H1 (cell line): ENCODE results near the gene AMZ1. TPM values are rescaled to one million over a fixed set of nuclear protein-coding genes. Genes with fewer than 3 reads are reported as not detected.

Experiments
- CTCF ChIA-PET: fragments of 300-600 bp; sonication (Branson Sonifier 250); formaldehyde crosslinking; loops from one replicate; lab custom pipeline; 2021; ENCODE audit not compliant: partially characterized antibody; lab: Charles Lee
- POLR2A ChIA-PET: fragments of 300-600 bp; sonication (Branson Sonifier 250); formaldehyde crosslinking; loops from one replicate; lab custom pipeline; 2021; ENCODE audit warnings: inconsistent platforms; ENCODE audit not compliant: partially characterized antibody; lab: Charles Lee
- DNase-seq, 2 experiments: peaks; one replicate each; pipeline versions ENCODE4 v3.0.0 to v3.0.0-alpha.2; 2010 to 2022; ENCODE audit warnings: low spot score in 2 of 2, low read depth in 1 of 2, mixed read lengths in 1 of 2
- FAIRE-seq: peaks from 2 replicates; lab custom pipeline; 2011; peaks lifted over from hg19 to GRCh38; lab: Jason Lieb, UNC
- H2AFZ ChIP-seq: 2 replicates; pipeline ENCODE4 v1.8.1; 2012; ENCODE audit warnings: low read length, inconsistent platforms
- H2AK5ac ChIP-seq: 2 replicates; pipeline ENCODE4 v1.6.1; 2013; ENCODE audit warnings: low read depth, low read length
- H2BK120ac ChIP-seq: replicated peaks from 2 replicates; pipeline ENCODE3; 2013; ENCODE audit warnings: low read depth, low read length, inconsistent platforms
- H2BK12ac ChIP-seq: 2 replicates; pipeline ENCODE4 v1.6.1; 2013; ENCODE audit warnings: low read depth, low read length
- H2BK15ac ChIP-seq: 2 replicates; pipeline ENCODE4 v1.6.1; 2013; ENCODE audit warnings: low read length
- H2BK20ac ChIP-seq: 2 replicates; pipeline ENCODE4 v1.6.1; 2013; ENCODE audit warnings: low read length
- H2BK5ac ChIP-seq: 2 replicates; pipeline ENCODE4 v1.6.1; 2013; ENCODE audit warnings: low read depth, low read length
- H3K14ac ChIP-seq: 2 replicates; pipeline ENCODE4 v1.6.1; 2013; ENCODE audit warnings: inconsistent platforms; ENCODE audit not compliant: insufficient read length
- H3K18ac ChIP-seq: 2 replicates; pipeline ENCODE4 v1.6.1; 2013; ENCODE audit warnings: low read length; ENCODE audit errors: extremely low read depth
- H3K23ac ChIP-seq: 2 replicates; pipeline ENCODE4 v1.6.1; 2013; ENCODE audit warnings: inconsistent platforms; ENCODE audit not compliant: insufficient read length
- H3K23me2 ChIP-seq: 2 replicates; pipeline ENCODE4 v1.6.1; 2013; ENCODE audit warnings: low read depth, low read length
- H3K27ac ChIP-seq: 2 replicates; pipeline ENCODE4 v1.6.1; 2011; ENCODE audit warnings: low read depth, low read length, inconsistent platforms
- H3K27me3 ChIP-seq, 4 experiments: replicated peaks in 1 of 4; 1 replicate in 1 of 4; 2 replicates in 3 of 4; pipeline versions ENCODE4 v1.6.1 to v1.8.1; 2011 to 2013; ENCODE audit warnings: low read length in 3 of 4, mild to moderate bottlenecking in 3 of 4, inconsistent platforms in 2 of 4, mixed read lengths in 2 of 4, moderate library complexity in 1 of 4; ENCODE audit not compliant: control insufficient read depth in 3 of 4, insufficient read depth in 3 of 4; ENCODE audit errors: extremely low read depth in 1 of 4
- H3K36me3 ChIP-seq, 4 experiments: 2 replicates each; pipeline versions ENCODE4 v1.6.1 to v1.8.1; 2011 to 2013; ENCODE audit warnings: mild to moderate bottlenecking in 4 of 4, low read length in 3 of 4, moderate library complexity in 2 of 4, control low read depth in 1 of 4, inconsistent platforms in 1 of 4; ENCODE audit not compliant: insufficient read depth in 4 of 4, control insufficient read depth in 2 of 4
- H3K4ac ChIP-seq: replicated peaks from 2 replicates; pipeline ENCODE3; 2013; ENCODE audit warnings: low read length, low read depth, mixed read lengths, inconsistent platforms; ENCODE audit not compliant: insufficient read length
- H3K4me1 ChIP-seq, 4 experiments: replicated peaks in 1 of 4; 1 replicate in 1 of 4; 2 replicates in 3 of 4; pipeline versions ENCODE4 v1.6.1 to v1.8.1; 2011 to 2013; ENCODE audit warnings: low read length in 3 of 4, inconsistent platforms in 2 of 4, mixed read lengths in 1 of 4; ENCODE audit not compliant: insufficient read depth in 4 of 4, control insufficient read depth in 3 of 4
- H3K4me2 ChIP-seq, 2 experiments: 2 replicates each; pipeline versions ENCODE4 v1.6.1 to v1.8.1; 2011 to 2013; ENCODE audit warnings: low read depth in 2 of 2, low read length in 2 of 2, control low read depth in 1 of 2, inconsistent platforms in 1 of 2, mild to moderate bottlenecking in 1 of 2; ENCODE audit not compliant: insufficient read depth in 1 of 2
- H3K4me3 ChIP-seq, 4 experiments: fragments of 200-600, 300-600 bp in 1 of 4; sonication (generic), shearing (Covaris generic), sonication (Bioruptor Twin) in 1 of 4; 2 replicates each; pipeline versions ENCODE4 v1.5.1 to v1.8.1; 2011 to 2016; ENCODE audit warnings: low read length in 4 of 4, low read depth in 3 of 4, control low read depth in 2 of 4, inconsistent platforms in 2 of 4, mild to moderate bottlenecking in 2 of 4, mixed read lengths in 1 of 4, moderate library complexity in 1 of 4; ENCODE audit not compliant: insufficient read depth in 2 of 4; ENCODE audit errors: extremely low read depth in 1 of 4
- H3K56ac ChIP-seq: replicated peaks from 2 replicates; pipeline ENCODE3; 2013; ENCODE audit warnings: low read depth, mild to moderate bottlenecking, mixed read lengths, low read length, inconsistent platforms; ENCODE audit not compliant: insufficient read length
- H3K79me1 ChIP-seq: 2 replicates; pipeline ENCODE4 v1.6.1; 2013; ENCODE audit warnings: low read depth, low read length, control low read depth
- H3K79me2 ChIP-seq, 2 experiments: 2 replicates each; pipeline versions ENCODE4 v1.6.1 to v1.8.1; 2012 to 2013; ENCODE audit warnings: low read length in 2 of 2, mild to moderate bottlenecking in 2 of 2, inconsistent platforms in 1 of 2; ENCODE audit not compliant: insufficient read depth in 2 of 2, control insufficient read depth in 1 of 2
- H3K9ac ChIP-seq, 4 experiments: replicated peaks in 1 of 4; 1 replicate in 1 of 4; 2 replicates in 3 of 4; pipeline versions ENCODE4 v1.6.1 to v1.8.1; 2011 to 2013; ENCODE audit warnings: low read depth in 3 of 4, low read length in 3 of 4, control low read depth in 2 of 4, mild to moderate bottlenecking in 2 of 4, moderate library complexity in 2 of 4, inconsistent platforms in 1 of 4; ENCODE audit errors: extremely low read depth in 1 of 4
- H3K9me3 ChIP-seq, 2 experiments: 2 replicates each; pipeline versions ENCODE4 v1.6.1 to v1.8.1; 2012 to 2013; ENCODE audit warnings: mild to moderate bottlenecking in 2 of 2, moderate library complexity in 2 of 2, control low read depth in 1 of 2, inconsistent platforms in 1 of 2, low read depth in 1 of 2, low read length in 1 of 2, mixed read lengths in 1 of 2; ENCODE audit not compliant: insufficient read depth in 2 of 2
- H4K20me1 ChIP-seq, 2 experiments: replicated peaks in 1 of 2; 2 replicates each; pipeline versions ENCODE3 to v1.8.1; 2011 to 2013; ENCODE audit warnings: inconsistent platforms in 2 of 2, low read length in 2 of 2, mild to moderate bottlenecking in 1 of 2; ENCODE audit not compliant: insufficient read depth in 2 of 2, control insufficient read depth in 1 of 2
- H4K5ac ChIP-seq: 2 replicates; pipeline ENCODE4 v1.6.1; 2013; ENCODE audit warnings: low read length, low read depth, mixed read lengths, inconsistent platforms; ENCODE audit not compliant: insufficient read length
- H4K8ac ChIP-seq: 2 replicates; pipeline ENCODE4 v1.8.0; 2013; ENCODE audit warnings: mild to moderate bottlenecking, moderate library complexity, low read length, inconsistent platforms; ENCODE audit not compliant: insufficient read depth; ENCODE audit errors: extremely low read depth
- H4K91ac ChIP-seq: replicated peaks from 2 replicates; pipeline ENCODE3; 2013; ENCODE audit warnings: low read length, mixed read lengths, inconsistent platforms; ENCODE audit not compliant: insufficient read length
- BACH1 ChIP-seq: IDR thresholded peaks from 2 replicates; pipeline ENCODE4 v1.6.1; 2012; ENCODE audit warnings: low read length, improper control_type of control experiment
- CBX8 ChIP-seq: fragments of 300-800, 300-1000 bp; sonication (generic); IDR thresholded peaks from 2 replicates; pipeline ENCODE4 v1.7.1; 2016; ENCODE audit warnings: low read depth, low read length, borderline replicate concordance
- CEBPB ChIP-seq: IDR thresholded peaks from 2 replicates; pipeline ENCODE4 v1.6.1; 2012; ENCODE audit warnings: low read depth, low read length
- EP300 ChIP-seq, 2 experiments: IDR thresholded peaks; 1 replicate in 1 of 2; 2 replicates in 1 of 2; pipeline ENCODE4 v1.6.1; 2011 to 2012; ENCODE audit warnings: low read depth in 2 of 2, low read length in 2 of 2, mild to moderate bottlenecking in 2 of 2, borderline replicate concordance in 1 of 2, inconsistent platforms in 1 of 2, moderate library complexity in 1 of 2
- HDAC2 ChIP-seq, 2 experiments: fragments of 300-600 bp in 1 of 2; sonication (generic) in 1 of 2; IDR thresholded peaks; 2 replicates each; pipeline ENCODE4 v1.6.1; 2011 to 2012; ENCODE audit warnings: low read depth in 2 of 2, low read length in 2 of 2, mild to moderate bottlenecking in 2 of 2, moderate library complexity in 2 of 2, borderline replicate concordance in 1 of 2, inconsistent platforms in 1 of 2
- POLR2AphosphoS5 ChIP-seq: IDR thresholded peaks from 2 replicates; pipeline ENCODE4 v1.6.1; 2011; ENCODE audit warnings: low read depth, low read length
- POU5F1 ChIP-seq: IDR thresholded peaks from 2 replicates; pipeline ENCODE4 v1.6.1; 2011; ENCODE audit warnings: low read depth, mild to moderate bottlenecking, low read length, moderate library complexity
- RAD21 ChIP-seq, 2 experiments: IDR thresholded peaks in 1 of 2; conservative IDR thresholded peaks in 1 of 2; 2 replicates each; pipeline ENCODE4 v1.6.1; 2011; ENCODE audit warnings: low read depth in 2 of 2, low read length in 2 of 2, improper control_type of control experiment in 1 of 2, inconsistent platforms in 1 of 2, mild to moderate bottlenecking in 1 of 2, moderate library complexity in 1 of 2
- RBBP5 ChIP-seq: IDR thresholded peaks from 2 replicates; pipeline ENCODE4 v1.7.1; 2012; ENCODE audit warnings: low read depth, mild to moderate bottlenecking, inconsistent platforms, low read length, moderate library complexity, borderline replicate concordance
- RFX5 ChIP-seq: IDR thresholded peaks from 2 replicates; pipeline ENCODE4 v1.6.1; 2011; ENCODE audit warnings: low read depth, low read length, improper control_type of control experiment, borderline replicate concordance
- SIX5 ChIP-seq: IDR thresholded peaks from 2 replicates; pipeline ENCODE4 v1.6.1; 2011; ENCODE audit warnings: mild to moderate bottlenecking, low read depth, low read length
- TEAD4 ChIP-seq: IDR thresholded peaks from 2 replicates; pipeline ENCODE4 v1.6.1; 2012; ENCODE audit warnings: low read depth, low read length, inconsistent platforms, mixed read lengths
- YY1 ChIP-seq: IDR thresholded peaks from 2 replicates; pipeline ENCODE4 v1.6.1; 2011; ENCODE audit warnings: low read depth, mild to moderate bottlenecking, low read length
- WGBS, 2 experiments: shearing (Covaris generic) in 1 of 2; methylation state at CpG; one replicate each; pipeline versions ENCODE4 v1.1.6 to v1.1.7; 2013 to 2015; ENCODE audit warnings: low lambda C conversion rate in 2 of 2, mixed read lengths in 2 of 2, inconsistent platforms in 1 of 2, low coverage in 1 of 2, missing lambda C conversion rate in 1 of 2; ENCODE audit not compliant: insufficient replicate concordance in 2 of 2, insufficient coverage in 1 of 2, insufficient read length in 1 of 2; ENCODE audit errors: extremely low coverage in 1 of 2, missing lambda C conversion rate in 1 of 2; 5-methylcytosine and 5-hydroxymethylcytosine counted together
- polyA plus RNA-seq, 7 experiments: library from polyadenylated mRNA; depleted of rRNA in 3 of 7; stranded (reverse) in 5 of 7; unstranded in 2 of 7; fragments of >200 nt in 5 of 7; fragments of 200-250 nt in 2 of 7; gene quantifications; 1 replicate in 5 of 7; 2 replicates in 1 of 7; 4 replicates in 1 of 7; pipeline versions ENCODE4 v1.2.1 to v1.2.3, GENCODE V29; 2011 to 2013; ENCODE audit warnings: missing spikeins in 2 of 7, mixed read lengths in 2 of 7
- total RNA-seq: library from RNA; stranded (reverse); fragmentation: NEBNext Ultra II Directional; extraction: Animal tissue kit (Norgen Biotek cat#: 25700); gene quantifications from 2 replicates; pipeline ENCODE4 v1.2.1, GENCODE V29; 2021

The AMZ1 gene
- total and polyA plus RNA-seq, 2 of the 8 experiments (the other 6 are each of a cell fraction or from before 2014, with no cell fraction given), result 0.59 to 1.4 TPM

- Histone ChIP-seq H3K79me2 (no peaks in the 10 kb centered on the region), H3K9ac (no peak overlapping the region), H3K23ac (no peak overlapping the region), H3K79me1 (no peaks in the 10 kb centered on the region), H4K91ac (no peak overlapping the region), H3K23me2 (no peaks in the 10 kb centered on the region), H3K14ac (no peak overlapping the region), H2AFZ (no peak overlapping the region), H2BK12ac (no peak overlapping the region), H3K18ac (no peak overlapping the region), H2BK15ac (no peak overlapping the region), H3K4me2 (no peak overlapping the region), H3K4ac (no peak overlapping the region), H3K4me3 (no peak overlapping the region), H3K9me3 (peaks cover 0 to 4% of the 10 kb centered on the region in 2 experiments; a peak in 2 of 4 replicates), H3K36me3 (peaks cover 0 to 11% (median 1%) of the 10 kb centered on the region in 4 experiments; a peak in 3 of 8 replicates), H3K27ac (no peak overlapping the region), H2BK5ac (no peak overlapping the region), H3K4me1 (peaks cover 0 to 4% (median under 1%) of the 10 kb centered on the region in 4 experiments; a peak in 2 of 7 replicates), H4K20me1 (peaks cover 0 to 5% of the 10 kb centered on the region in 2 experiments), H2AK5ac (no peak overlapping the region), H3K56ac (no peak overlapping the region), H2BK20ac (no peak overlapping the region), H4K5ac (no peak overlapping the region), H4K8ac (no peak overlapping the region), H3K27me3 (peaks cover 0 to 7% (median 0%) of the 10 kb centered on the region in 4 experiments; a peak in 2 of 7 replicates), H2BK120ac (no peak overlapping the region)
- DNase-seq (no peak), FAIRE-seq (no peak)
- 100% methylated on average over 3 of the region's 6 CpGs; no CpG with 5 or more reads in 1 of the 2 experiments for WGBS, 2 experiments
- ChIA-PET CTCF (interaction anchor here (0.5 to 3.3 kb wide), 5 partner anchors 15 to 215 kb away, joined by 3 to 16 read pairs (median 3); partner anchors contain the start of gene IQCE), POLR2A (interaction anchor here (0.9 to 2.3 kb wide), 4 partner anchors 10 to 35 kb away, joined by 3 to 8 read pairs (median 4); partner anchors contain the start of gene TTYH3)
- TF ChIP-seq TEAD4 (no peak), YY1 (no peak), RAD21 (IDR thresholded peaks at IDR 0.05 in 1 of 2, conservative IDR thresholded peaks at IDR 0.05 in 1 of 2; ENCODE audit: low read depth in 2 of 2, low read length in 2 of 2) (no peak), SIX5 (no peak), RFX5 (no peak), EP300 (IDR thresholded peaks at IDR 0.05; ENCODE audit: borderline replicate concordance in 1 of 2, low read depth in 2 of 2, low read length in 2 of 2) (no peak), CBX8 (no peak), RBBP5 (no peak), CEBPB (no peak), BACH1 (no peak), POU5F1 (no peak), POLR2AphosphoS5 (no peak), HDAC2 (IDR thresholded peaks at IDR 0.05; ENCODE audit: borderline replicate concordance in 1 of 2, low read depth in 2 of 2, low read length in 2 of 2) (no peak)
Measured at GRCh38 chr7:2666155-2666554, 21.8 kb upstream of the AMZ1 start.
